CD4-positive, alpha-beta T cell (primary cell): ENCODE results near the gene POLE3. TPM values are rescaled to one million over a fixed set of nuclear protein-coding genes. Genes with fewer than 3 reads are reported as not detected.

ENCODE experiments used
- ATAC-seq: fragments of 200-7000 bp; cut with Tn5 transposase; one replicate; pipeline ENCODE4 v1.10.0; 2022; ENCODE audit warnings: mild to moderate bottlenecking; ENCODE audit not compliant: poor library complexity
- CTCF ChIA-PET: fragments of 350-600 bp; sonication (Branson Sonifier 250); formaldehyde crosslinking; loops from one replicate; lab custom pipeline; 2021; ENCODE audit warnings: antibody characterized with exemption, inconsistent platforms; lab: Charles Lee
- POLR2A ChIA-PET: fragments of 350-600 bp; sonication (Branson Sonifier 250); formaldehyde crosslinking; loops from one replicate; lab custom pipeline; 2021; ENCODE audit warnings: antibody characterized with exemption, inconsistent platforms; lab: Charles Lee
- DNase-seq, 14 experiments: peaks; one replicate each; pipeline ENCODE4 v3.0.0-alpha.2; 2013 to 2020; ENCODE audit warnings: mixed read lengths in 2 of 14
- H3K27ac ChIP-seq, 2 donors: one replicate each; pipeline versions ENCODE4 v1.5.1 to v1.7.0; 2013; ENCODE audit warnings: low read length in 2 of 2, low read depth in 1 of 2, mild to moderate bottlenecking in 1 of 2
- H3K27me3 ChIP-seq, 2 experiments: 1 replicate in 1 of 2; 2 replicates in 1 of 2; pipeline versions ENCODE4 v1.6.1 to v1.7.0; 2013; ENCODE audit warnings: low read length in 2 of 2, control low read depth in 1 of 2, mild to moderate bottlenecking in 1 of 2, moderate library complexity in 1 of 2; ENCODE audit not compliant: insufficient read depth in 2 of 2, control insufficient read depth in 1 of 2
- H3K36me3 ChIP-seq: one replicate; pipeline ENCODE4 v1.6.1; 2013; ENCODE audit warnings: low read length, control low read depth; ENCODE audit not compliant: insufficient read depth
- H3K4me1 ChIP-seq: one replicate; pipeline ENCODE4 v1.6.1; 2013; ENCODE audit warnings: low read length, control low read depth; ENCODE audit not compliant: insufficient read depth
- H3K4me3 ChIP-seq: one replicate; pipeline ENCODE4 v1.5.1; 2013; ENCODE audit warnings: mild to moderate bottlenecking, low read length, moderate library complexity
- H3K9me3 ChIP-seq, 2 experiments: 1 replicate in 1 of 2; 2 replicates in 1 of 2; pipeline versions ENCODE4 v1.6.1 to v1.7.0; 2013; ENCODE audit warnings: low read length in 2 of 2, mild to moderate bottlenecking in 2 of 2, control low read depth in 1 of 2, moderate library complexity in 1 of 2; ENCODE audit not compliant: control insufficient read depth in 1 of 2, insufficient read depth in 1 of 2
- H3K27ac Mint-ChIP-seq: one replicate; pipeline ENCODE4 v1.8.0; 2020; ENCODE audit warnings: mixed read lengths
- H3K27me3 Mint-ChIP-seq: one replicate; pipeline ENCODE4 v1.8.0; 2021; ENCODE audit warnings: mixed read lengths
- H3K36me3 Mint-ChIP-seq: one replicate; pipeline ENCODE4 v1.8.0; 2021; ENCODE audit warnings: low read depth, mixed read lengths
- H3K4me1 Mint-ChIP-seq: one replicate; pipeline ENCODE4 v1.8.0; 2021; ENCODE audit warnings: low read depth, mixed read lengths
- H3K4me3 Mint-ChIP-seq: one replicate; pipeline ENCODE4 v1.8.0; 2020; ENCODE audit warnings: mild to moderate bottlenecking, mixed read lengths
- H3K9me3 Mint-ChIP-seq: one replicate; pipeline ENCODE4 v1.8.0; 2020; ENCODE audit warnings: mixed read lengths
- intact Hi-C, 2 experiments: fragments of 100-400 bp; cut with DNase I in 1 of 2; cut with micrococcal nuclease in 1 of 2; formaldehyde crosslinking; loops; one replicate each; pipeline versions ENCODE4 v1.15.1 to v1.9.0; 2023 to 2025; cut with DNase I, micrococcal nuclease
- total RNA-seq, 174 experiments: library from RNA in 2 of 174; stranded (reverse) in 2 of 174; gene quantifications; one replicate each; pipeline ENCODE4 v1.2.3 and lab custom pipeline; 2021 to 2026
- TF ChIP-seq, protein P1 (sequence below): fragments of 200-600 bp; IDR thresholded peaks from one replicate; pipeline ENCODE4 v1.8.0; 2022; ENCODE audit warnings: antibody characterized with exemption, mild to moderate bottlenecking

The POLE3 gene
- total RNA-seq, 2 experiments from 2014 or later = 63.6 to 64.9 TPM

DNA sequence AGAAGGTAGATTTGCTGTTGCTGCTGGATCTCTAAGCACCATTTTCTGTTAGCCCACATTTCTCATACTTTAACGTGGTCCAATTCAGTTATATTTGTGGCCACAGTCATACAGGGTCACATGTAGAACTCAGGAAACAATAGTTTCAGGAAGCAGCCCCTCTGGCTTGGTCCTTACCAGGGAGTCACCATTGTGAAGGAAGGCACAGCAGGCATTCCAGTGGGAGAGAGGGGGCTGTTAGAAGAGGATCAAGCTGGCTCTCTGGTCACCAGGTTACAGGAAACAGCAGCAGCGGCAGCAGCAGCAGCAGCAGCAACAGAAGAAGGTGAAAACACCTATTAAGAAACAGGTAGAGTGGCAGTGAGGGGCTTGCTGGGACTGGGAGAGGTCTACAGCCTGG lies 14.6 kb upstream of the POLE3 start:
- intact Hi-C loops = no loop called here
- CTCF ChIA-PET = no interaction called here

DNA sequence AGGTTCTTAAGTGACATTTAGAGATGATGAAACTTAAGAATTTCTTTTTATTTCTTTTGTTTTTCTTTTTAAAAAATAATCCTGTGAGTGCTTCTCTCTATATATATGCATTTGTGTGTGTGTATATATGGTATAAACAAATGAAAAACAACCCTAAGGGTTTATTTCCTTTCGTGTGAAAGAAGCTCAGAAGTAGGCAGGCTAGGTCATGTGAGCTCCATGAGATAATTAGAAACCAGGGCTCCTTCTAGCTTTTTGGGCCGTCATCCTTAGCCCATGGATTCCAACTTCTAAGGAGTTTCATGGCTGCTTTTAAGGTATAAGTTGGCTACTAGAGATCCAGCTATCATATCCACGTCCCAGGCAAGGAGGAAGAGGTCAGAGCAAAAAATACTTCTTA lies 11.3 kb upstream of the POLE3 start:
- TF ChIP-seq, protein P1, sequence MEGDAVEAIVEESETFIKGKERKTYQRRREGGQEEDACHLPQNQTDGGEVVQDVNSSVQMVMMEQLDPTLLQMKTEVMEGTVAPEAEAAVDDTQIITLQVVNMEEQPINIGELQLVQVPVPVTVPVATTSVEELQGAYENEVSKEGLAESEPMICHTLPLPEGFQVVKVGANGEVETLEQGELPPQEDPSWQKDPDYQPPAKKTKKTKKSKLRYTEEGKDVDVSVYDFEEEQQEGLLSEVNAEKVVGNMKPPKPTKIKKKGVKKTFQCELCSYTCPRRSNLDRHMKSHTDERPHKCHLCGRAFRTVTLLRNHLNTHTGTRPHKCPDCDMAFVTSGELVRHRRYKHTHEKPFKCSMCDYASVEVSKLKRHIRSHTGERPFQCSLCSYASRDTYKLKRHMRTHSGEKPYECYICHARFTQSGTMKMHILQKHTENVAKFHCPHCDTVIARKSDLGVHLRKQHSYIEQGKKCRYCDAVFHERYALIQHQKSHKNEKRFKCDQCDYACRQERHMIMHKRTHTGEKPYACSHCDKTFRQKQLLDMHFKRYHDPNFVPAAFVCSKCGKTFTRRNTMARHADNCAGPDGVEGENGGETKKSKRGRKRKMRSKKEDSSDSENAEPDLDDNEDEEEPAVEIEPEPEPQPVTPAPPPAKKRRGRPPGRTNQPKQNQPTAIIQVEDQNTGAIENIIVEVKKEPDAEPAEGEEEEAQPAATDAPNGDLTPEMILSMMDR = no peak
- H3K27ac Mint-ChIP-seq = no peak overlapping the region
- no peak for ATAC-seq
- Histone ChIP-seq H3K36me3 (no peaks in the 10 kb centered on the region), H3K9me3 (no peaks in the 10 kb centered on the region), H3K27ac (no peak overlapping the region), H3K27me3 (no peaks in the 10 kb centered on the region), H3K4me1 (no peaks in the 10 kb centered on the region), H3K4me3 (no peak overlapping the region)
- ChIA-PET CTCF (no interaction called here), POLR2A (interaction anchor here (1.3 kb wide), 1 partner anchor 12 kb away, joined by 4 read pairs; the partner anchor contains the start of genes C9orf43 and POLE3)
- intact Hi-C loops = no loop called here
- H3K27me3 Mint-ChIP-seq = peaks cover 6% of the 10 kb centered on the region
- H3K4me1 Mint-ChIP-seq = no peaks in the 10 kb centered on the region
- no peak overlapping the region for H3K4me3 Mint-ChIP-seq
- no peak for DNase-seq
- no peaks in the 10 kb centered on the region for H3K36me3 Mint-ChIP-seq
- H3K9me3 Mint-ChIP-seq = no peaks in the 10 kb centered on the region

More for the DNA sequence above, 14.6 kb upstream of the POLE3 start:
- H3K4me3 Mint-ChIP-seq = no peak overlapping the region
- H3K4me3 ChIP-seq = no peak overlapping the region
- DNase-seq (no peak), ATAC-seq (no peak)
- peaks cover 6% of the 10 kb centered on the region for H3K27me3 Mint-ChIP-seq
- no peaks in the 10 kb centered on the region for H3K36me3 Mint-ChIP-seq
- H3K4me1 Mint-ChIP-seq = no peaks in the 10 kb centered on the region
- no peak overlapping the region for H3K27ac Mint-ChIP-seq
- POLR2A ChIA-PET = no interaction called here
- TF ChIP-seq, protein P1 = no peak
- no peaks in the 10 kb centered on the region for H3K4me1 ChIP-seq
- H3K9me3 ChIP-seq = no peaks in the 10 kb centered on the region
- H3K36me3 ChIP-seq = no peaks in the 10 kb centered on the region
- no peaks in the 10 kb centered on the region for H3K27me3 ChIP-seq
- H3K9me3 Mint-ChIP-seq = no peaks in the 10 kb centered on the region
- no peak overlapping the region for H3K27ac ChIP-seq

DNA sequence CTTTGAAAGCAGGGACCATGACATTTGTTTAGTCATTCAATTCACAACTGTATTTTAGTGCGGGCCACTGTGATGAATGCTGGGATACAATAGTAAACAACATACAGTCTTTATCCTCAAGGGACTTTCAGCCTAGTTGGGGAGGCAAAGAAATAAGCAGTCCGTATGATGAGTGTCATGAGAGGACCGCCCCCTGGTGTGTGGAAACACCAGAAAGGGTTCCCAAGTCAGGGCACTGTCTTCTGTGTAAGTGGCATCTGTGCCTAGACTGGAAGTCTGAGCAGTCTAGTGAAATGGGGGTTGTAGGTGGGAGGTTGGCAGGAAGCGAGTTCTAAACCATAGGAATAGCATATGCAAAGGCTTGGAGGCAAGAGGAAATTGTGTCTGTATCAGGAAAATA lies 6.9 kb upstream of the POLE3 start:
- H3K9me3 ChIP-seq = no peaks in the 10 kb centered on the region
- no peaks in the 10 kb centered on the region for H3K4me1 ChIP-seq
- POLR2A ChIA-PET = no interaction called here
- H3K27me3 ChIP-seq = no peaks in the 10 kb centered on the region
- no peak overlapping the region for H3K4me3 ChIP-seq
- no peaks in the 10 kb centered on the region for H3K36me3 ChIP-seq
- ATAC-seq (no peak), DNase-seq (peak in 3 of 14 experiments; percentile 17 to 45 (median 33))
- Mint-ChIP-seq H3K4me3 (no peak overlapping the region), H3K36me3 (no peaks in the 10 kb centered on the region), H3K4me1 (no peaks in the 10 kb centered on the region), H3K27me3 (no peaks in the 10 kb centered on the region), H3K9me3 (no peaks in the 10 kb centered on the region), H3K27ac (no peak overlapping the region)
- TF ChIP-seq, protein P1 = peak; percentile 9
- intact Hi-C loops = loop anchor here in 1 of 2 experiments (10.0 kb wide), 1 partner anchor 1197 kb away; the partner anchor contains the start of gene TMEM268
- H3K27ac ChIP-seq = no peak overlapping the region
- CTCF ChIA-PET = no interaction called here
